ENCODE measurements around the gene ADORA1.

GRCh38 chr1:203172184-203173010, 44.9 kb downstream of the ADORA1 start:
- TF ChIP-seq POLR2A (IDR thresholded peaks at IDR 0.05): no peak
- no peak for TF ChIP-seq POLR2AphosphoS5 (IDR thresholded peaks at IDR 0.05)

Data from transverse colon (tissue), 3 donors.